Left ventricle myocardium inferior (tissue), 1 donor: ENCODE results near the gene PTPN9. TPM values are rescaled to one million over a fixed set of nuclear protein-coding genes. Genes with fewer than 3 reads are reported as not detected.

Experiments
- DNase-seq: peaks from one replicate; pipeline ENCODE4 v3.0.0-alpha.2; 2020
- H3K27ac ChIP-seq: fragments of 200-600 bp; replicated peaks from 2 replicates; pipeline ENCODE4 v1.8.0; 2021
- H3K27me3 ChIP-seq: fragments of 200-600 bp; 2 replicates; pipeline ENCODE4 v1.8.0; 2021; ENCODE audit warnings: low read depth
- H3K36me3 ChIP-seq: fragments of 200-600 bp; 2 replicates; pipeline ENCODE4 v1.8.0; 2021
- H3K4me1 ChIP-seq: fragments of 200-600 bp; 2 replicates; pipeline ENCODE4 v1.8.0; 2021
- H3K4me3 ChIP-seq: fragments of 200-600 bp; 2 replicates; pipeline ENCODE4 v1.8.0; 2021; ENCODE audit warnings: mild to moderate bottlenecking, moderate library complexity
- H3K9me3 ChIP-seq: fragments of 200-600 bp; replicated peaks from 2 replicates; pipeline ENCODE4 v1.8.0; 2021
- intact Hi-C: fragments of 100-400 bp; cut with micrococcal nuclease; formaldehyde crosslinking; loops from one replicate; pipeline ENCODE4 v1.11.0; 2022
- total RNA-seq: library from RNA; stranded (reverse); fragmentation: NEBNext Ultra II Directional; extraction: Animal tissue kit (Norgen Biotek cat#: 25700); gene quantifications from one replicate; pipeline ENCODE4 v1.2.1, GENCODE V29; 2021
- TF ChIP-seq, protein P1 (sequence below): fragments of 200-600 bp; IDR thresholded peaks from 2 replicates; pipeline ENCODE4 v1.8.0; 2021; ENCODE audit warnings: antibody characterized with exemption, mild to moderate bottlenecking, borderline replicate concordance
- donor health status: DM: no; HTN: yes; CAD: no; lungs with severe emphysema.

The PTPN9 gene
- total RNA-seq, 1 donor from 2014 or later, result 7.1 TPM

DNA sequence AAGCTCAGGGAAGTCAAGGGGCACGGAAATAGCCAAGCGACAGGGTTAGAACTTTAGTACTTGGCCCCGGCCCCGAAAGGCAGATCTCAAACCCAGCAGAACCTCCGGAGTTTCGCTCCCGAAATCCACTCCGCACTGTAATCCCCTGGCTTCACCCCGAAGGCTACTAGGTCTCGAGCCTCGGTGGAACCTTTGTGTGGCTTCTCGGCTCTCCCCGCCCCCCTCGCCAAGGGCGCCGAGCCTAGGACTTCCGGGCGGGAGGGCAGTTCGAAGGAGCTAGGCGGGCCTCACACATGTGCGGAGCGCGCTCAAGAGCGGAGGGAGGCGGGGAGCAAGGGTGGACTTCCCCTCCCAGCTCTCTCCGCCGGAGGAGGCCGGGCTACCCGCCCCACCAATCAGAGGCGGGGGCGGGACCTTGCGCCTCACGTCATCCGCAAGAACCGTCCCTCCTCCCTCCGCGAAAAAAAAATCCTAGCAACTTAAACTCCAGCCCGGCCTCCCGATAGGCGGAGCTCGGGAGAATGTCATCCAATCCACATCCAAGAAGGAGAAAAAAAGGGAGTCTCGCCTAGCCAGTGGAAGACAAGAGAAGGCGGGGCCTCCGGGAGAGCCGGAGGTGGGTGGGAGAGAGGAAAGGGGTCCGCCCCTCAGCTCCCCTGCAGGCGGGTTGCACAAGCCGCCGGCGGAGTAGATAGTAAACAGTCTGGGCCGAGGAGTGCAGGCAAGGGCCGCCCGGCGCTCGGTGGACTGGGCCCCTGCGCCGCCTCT is 125.2 kb downstream of the PTPN9 start:
- intact Hi-C loops, result loop anchor here (5.0 kb wide), 1 partner anchor 87 kb away; the partner anchor contains the start of gene MAN2C1
- Histone ChIP-seq H3K27ac (peak overlapping the region; percentile 97), H3K4me3 (peak overlapping the region; percentile 93), H3K27me3 (no peaks in the 10 kb centered on the region), H3K9me3 (no peaks in the 10 kb centered on the region), H3K36me3 (no peaks in the 10 kb centered on the region), H3K4me1 (peaks cover 56% of the 10 kb centered on the region)
- DNase-seq, result peak; percentile 98
- TF ChIP-seq, protein P1, sequence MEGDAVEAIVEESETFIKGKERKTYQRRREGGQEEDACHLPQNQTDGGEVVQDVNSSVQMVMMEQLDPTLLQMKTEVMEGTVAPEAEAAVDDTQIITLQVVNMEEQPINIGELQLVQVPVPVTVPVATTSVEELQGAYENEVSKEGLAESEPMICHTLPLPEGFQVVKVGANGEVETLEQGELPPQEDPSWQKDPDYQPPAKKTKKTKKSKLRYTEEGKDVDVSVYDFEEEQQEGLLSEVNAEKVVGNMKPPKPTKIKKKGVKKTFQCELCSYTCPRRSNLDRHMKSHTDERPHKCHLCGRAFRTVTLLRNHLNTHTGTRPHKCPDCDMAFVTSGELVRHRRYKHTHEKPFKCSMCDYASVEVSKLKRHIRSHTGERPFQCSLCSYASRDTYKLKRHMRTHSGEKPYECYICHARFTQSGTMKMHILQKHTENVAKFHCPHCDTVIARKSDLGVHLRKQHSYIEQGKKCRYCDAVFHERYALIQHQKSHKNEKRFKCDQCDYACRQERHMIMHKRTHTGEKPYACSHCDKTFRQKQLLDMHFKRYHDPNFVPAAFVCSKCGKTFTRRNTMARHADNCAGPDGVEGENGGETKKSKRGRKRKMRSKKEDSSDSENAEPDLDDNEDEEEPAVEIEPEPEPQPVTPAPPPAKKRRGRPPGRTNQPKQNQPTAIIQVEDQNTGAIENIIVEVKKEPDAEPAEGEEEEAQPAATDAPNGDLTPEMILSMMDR, result no peak

DNA sequence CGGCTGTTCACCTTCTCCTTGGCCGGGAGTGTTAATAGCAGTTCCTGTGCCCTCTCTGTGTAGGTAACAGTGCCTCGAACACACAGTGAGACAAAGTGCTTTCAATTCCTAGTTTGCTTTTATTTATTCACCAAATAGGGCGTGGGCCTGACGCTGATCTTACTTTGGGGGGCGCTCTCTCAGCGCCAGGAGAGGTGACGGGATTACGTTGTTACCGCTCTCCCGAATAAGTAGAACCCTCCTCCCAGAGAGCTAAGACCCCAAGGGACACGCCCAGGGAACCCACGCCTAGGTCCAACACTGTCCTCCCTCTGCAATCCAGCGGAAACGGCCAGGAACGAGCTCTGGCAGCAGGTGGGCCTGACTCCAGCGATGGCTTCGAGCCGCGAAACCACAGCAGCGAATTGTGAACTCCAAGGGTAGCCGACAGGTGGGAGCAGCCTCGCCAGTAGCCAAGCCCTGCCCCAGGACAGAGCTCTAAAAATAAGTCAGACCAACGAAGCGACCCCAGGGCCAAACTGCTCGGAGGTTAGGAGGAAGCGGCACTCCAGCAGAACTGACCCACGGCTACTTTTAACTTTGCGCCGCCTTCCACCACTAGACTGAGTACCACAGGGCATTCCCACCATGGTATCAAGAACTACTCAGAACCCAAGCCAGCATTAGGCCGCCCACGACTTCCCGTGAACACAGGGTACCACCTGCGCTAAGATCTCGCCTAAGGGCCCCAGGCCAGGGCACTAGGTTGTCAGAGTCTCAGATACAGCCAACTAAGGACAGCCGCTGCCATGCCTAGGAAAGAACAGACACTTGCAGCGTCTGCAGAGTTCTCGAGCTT is 126.0 kb downstream of the PTPN9 start:
- Histone ChIP-seq H3K36me3 (no peaks in the 10 kb centered on the region), H3K27ac (peak overlapping the region; percentile 97), H3K9me3 (no peaks in the 10 kb centered on the region), H3K27me3 (no peaks in the 10 kb centered on the region), H3K4me3 (peak overlapping the region; percentile 93), H3K4me1 (peaks cover 63% of the 10 kb centered on the region)
- intact Hi-C loops, result loop anchor here (5.0 kb wide), 1 partner anchor 86 kb away; the partner anchor contains the start of gene MAN2C1
- peak; percentile 41 for DNase-seq
- TF ChIP-seq, protein P1, result no peak

DNA sequence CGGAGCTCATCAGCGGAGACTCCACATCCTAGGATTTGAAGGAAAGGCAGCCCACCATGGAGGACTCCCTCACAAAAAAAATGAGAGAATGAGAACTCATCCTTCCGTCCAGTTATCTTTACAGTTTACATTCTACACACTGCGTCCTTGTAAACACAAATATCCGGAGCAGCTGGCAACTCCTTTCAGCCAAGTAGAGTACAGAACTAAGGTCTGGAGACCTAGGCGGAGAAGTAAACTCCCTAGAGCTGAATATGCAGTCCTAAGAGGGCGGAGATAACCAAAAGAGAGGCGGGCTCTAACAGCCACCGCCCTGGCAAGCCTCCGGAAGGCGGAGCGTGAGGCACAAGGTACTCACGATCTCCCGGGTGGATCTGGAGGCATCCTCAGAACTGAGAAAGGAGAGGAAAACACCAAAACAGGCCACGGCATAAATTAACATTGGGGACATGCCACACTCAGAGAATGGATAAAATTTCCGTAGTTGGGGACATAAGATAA is 126.7 kb downstream of the PTPN9 start:
- Histone ChIP-seq H3K4me3 (peak overlapping the region; percentile 93), H3K27me3 (no peaks in the 10 kb centered on the region), H3K9me3 (no peaks in the 10 kb centered on the region), H3K27ac (peak overlapping the region; percentile 97), H3K36me3 (no peaks in the 10 kb centered on the region), H3K4me1 (peaks cover 68% of the 10 kb centered on the region)
- intact Hi-C loops, result loop anchor here (5.0 kb wide), 1 partner anchor 85 kb away; the partner anchor contains the start of gene MAN2C1
- TF ChIP-seq, protein P1, result no peak
- peak; percentile 86 for DNase-seq

DNA sequence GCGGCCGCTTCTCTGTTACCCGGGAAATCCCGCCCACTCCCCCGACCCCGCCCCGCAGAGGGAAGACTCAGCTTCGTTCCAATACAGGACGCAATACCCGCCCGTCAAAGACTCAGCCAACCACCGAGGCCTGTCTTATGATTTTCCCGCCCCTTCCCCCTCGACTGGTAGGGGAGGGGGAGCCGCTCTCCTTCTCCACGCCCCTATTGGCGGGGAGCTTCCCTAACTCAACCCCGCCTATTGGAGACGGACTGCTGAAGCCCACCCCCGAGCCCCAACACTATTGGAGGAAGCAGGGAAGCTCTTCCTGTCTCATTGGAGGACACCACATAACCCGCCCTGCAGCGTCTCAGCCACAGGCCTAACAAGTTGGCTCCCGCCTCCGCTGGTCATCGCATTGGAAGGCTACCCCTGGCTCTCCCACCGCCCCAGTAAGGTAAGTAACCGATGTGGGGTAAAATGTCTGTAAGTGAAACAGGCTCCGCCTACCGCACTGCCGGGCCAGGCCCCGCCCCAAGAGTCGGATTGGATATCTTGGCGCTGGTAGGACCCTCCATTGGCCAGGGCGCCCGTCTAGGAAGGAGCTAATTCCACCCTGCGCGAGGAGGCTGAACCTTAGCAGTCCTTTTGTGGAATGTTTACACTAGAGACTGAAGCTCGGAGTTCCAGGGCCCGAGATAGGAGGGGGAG is 127.3 kb downstream of the PTPN9 start, which contains the start of gene SIN3A:
Gene SIN3A, minus strand, starts transcription at position 17 of the 690 bp plus-strand sequence. CDS start 21,315 bp downstream, outside the sequence.
- H3K27ac ChIP-seq, result peak within 1 kb of the TSS; percentile 97
- H3K4me3 ChIP-seq, result peak within 1 kb of the TSS; percentile 93
- no peaks in the 10 kb centered on the region for H3K9me3 ChIP-seq
- intact Hi-C loops, result loop anchor here (5.0 kb wide), 1 partner anchor 85 kb away; the partner anchor contains the start of gene MAN2C1
- TF ChIP-seq, protein P1, result no peak
- no peaks in the 10 kb centered on the region for H3K27me3 ChIP-seq
- H3K36me3 ChIP-seq, result no peaks in the 10 kb centered on the region
- H3K4me1 ChIP-seq, result peaks cover 74% of the 10 kb centered on the region
- peak; percentile 99 for DNase-seq
